ENCODE results near the gene MICALL2. TPM values are rescaled to one million over a fixed set of nuclear protein-coding genes. Genes with fewer than 3 reads are reported as not detected.

Gene MICALL2
- total RNA-seq, 2 donors from 2014 or later, result 2.0 to 2.1 TPM

- H3K27ac Mint-ChIP-seq, result no peak overlapping the region
- DNase-seq (ENCODE audit: low spot score) (no peak), ATAC-seq (no peak)
- peaks cover 5 to 12% of the 10 kb centered on the region in 2 donors for H3K4me1 Mint-ChIP-seq (ENCODE audit: low read depth in 2 of 2)
- peaks cover 3% of the 10 kb centered on the region for H3K36me3 Mint-ChIP-seq
- no peaks in the 10 kb centered on the region for H3K9me3 Mint-ChIP-seq
- H3K4me3 Mint-ChIP-seq, result no peak overlapping the region
- no peaks in the 10 kb centered on the region for H3K27me3 Mint-ChIP-seq
Measured at GRCh38 chr7:1497293-1497927, 38.1 kb upstream of the MICALL2 start.

GRCh38 chr7:1496531-1497292 is 37.4 kb upstream of the MICALL2 start:
- ATAC-seq (no peak), DNase-seq (ENCODE audit: low spot score) (no peak)
- H3K9me3 Mint-ChIP-seq, result no peaks in the 10 kb centered on the region
- H3K36me3 Mint-ChIP-seq, result peaks cover 6% of the 10 kb centered on the region
- H3K27ac Mint-ChIP-seq, result no peak overlapping the region
- H3K4me3 Mint-ChIP-seq, result no peak overlapping the region
- no peaks in the 10 kb centered on the region for H3K27me3 Mint-ChIP-seq
- H3K4me1 Mint-ChIP-seq (ENCODE audit: low read depth in 2 of 2), result peaks cover 0 to 5% of the 10 kb centered on the region in 2 donors

GRCh38 chr7:1495564-1496242 is 36.4 kb upstream of the MICALL2 start:
- DNase-seq (ENCODE audit: low spot score) (no peak), ATAC-seq (no peak)
- H3K36me3 Mint-ChIP-seq, result peaks cover 6% of the 10 kb centered on the region
- no peaks in the 10 kb centered on the region for H3K9me3 Mint-ChIP-seq
- peaks cover 0 to 3% of the 10 kb centered on the region in 2 donors for H3K4me1 Mint-ChIP-seq (ENCODE audit: low read depth in 2 of 2)
- H3K27me3 Mint-ChIP-seq, result no peaks in the 10 kb centered on the region
- no peak overlapping the region for H3K27ac Mint-ChIP-seq
- no peak overlapping the region for H3K4me3 Mint-ChIP-seq

DNA sequence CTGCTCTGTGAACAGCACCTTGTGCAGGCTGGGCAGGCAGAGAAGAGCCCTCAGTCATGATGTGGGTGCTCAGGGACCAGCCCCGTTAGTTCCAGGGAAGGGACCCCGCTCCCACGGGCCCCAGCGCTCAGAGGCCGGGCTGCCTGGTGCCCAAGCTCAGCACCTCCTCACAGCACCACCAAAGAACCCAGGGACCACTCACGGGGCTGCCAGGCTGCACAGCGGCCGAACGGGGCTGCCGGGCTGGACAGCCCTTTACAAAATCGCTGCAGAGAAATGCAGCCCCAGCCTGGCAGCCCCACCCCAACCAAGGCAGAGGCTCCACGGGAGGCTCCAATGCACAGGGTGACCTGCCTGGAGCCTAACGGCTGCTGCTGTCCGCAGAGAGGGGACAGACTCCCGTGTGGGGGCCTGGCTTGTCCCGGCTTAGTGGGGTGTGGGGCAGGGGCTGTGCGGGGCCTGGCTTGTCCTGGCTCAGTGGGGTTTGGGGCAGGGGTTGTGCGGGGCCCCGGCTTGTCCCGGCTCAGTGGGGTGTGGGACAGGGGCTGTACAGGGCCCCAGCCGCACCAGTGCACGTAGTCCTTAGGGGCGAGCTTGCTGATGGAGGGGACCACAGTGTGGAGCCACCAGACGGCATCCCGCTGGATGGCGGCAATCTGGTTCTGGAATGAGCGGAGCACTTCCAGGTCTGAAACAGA is 35.7 kb upstream of the MICALL2 start:
- no peaks in the 10 kb centered on the region for H3K4me1 Mint-ChIP-seq (ENCODE audit: low read depth in 2 of 2)
- H3K4me3 Mint-ChIP-seq, result no peak overlapping the region
- ATAC-seq (no peak), DNase-seq (ENCODE audit: low spot score) (no peak)
- no peaks in the 10 kb centered on the region for H3K9me3 Mint-ChIP-seq
- H3K36me3 Mint-ChIP-seq, result peaks cover 6% of the 10 kb centered on the region
- H3K27me3 Mint-ChIP-seq, result no peaks in the 10 kb centered on the region
- H3K27ac Mint-ChIP-seq, result no peak overlapping the region

- ATAC-seq (no peak), DNase-seq (ENCODE audit: low spot score) (no peak)
- Mint-ChIP-seq H3K36me3 (peaks cover 6% of the 10 kb centered on the region), H3K27me3 (no peaks in the 10 kb centered on the region), H3K9me3 (no peaks in the 10 kb centered on the region), H3K27ac (no peak overlapping the region), H3K4me3 (no peak overlapping the region), H3K4me1 (ENCODE audit: low read depth in 2 of 2) (no peaks in the 10 kb centered on the region)
Measured at GRCh38 chr7:1494447-1494846, 35.2 kb upstream of the MICALL2 start.

- H3K9me3 Mint-ChIP-seq, result no peaks in the 10 kb centered on the region
- H3K36me3 Mint-ChIP-seq, result peaks cover 6% of the 10 kb centered on the region
- H3K27me3 Mint-ChIP-seq, result no peaks in the 10 kb centered on the region
- H3K4me3 Mint-ChIP-seq, result no peak overlapping the region
- peaks cover 0 to 1% of the 10 kb centered on the region in 2 donors for H3K4me1 Mint-ChIP-seq (ENCODE audit: low read depth in 2 of 2)
- H3K27ac Mint-ChIP-seq, result no peak overlapping the region
- ATAC-seq (no peak), DNase-seq (ENCODE audit: low spot score) (no peak)
Measured at GRCh38 chr7:1493571-1493970, 34.3 kb upstream of the MICALL2 start.

DNA sequence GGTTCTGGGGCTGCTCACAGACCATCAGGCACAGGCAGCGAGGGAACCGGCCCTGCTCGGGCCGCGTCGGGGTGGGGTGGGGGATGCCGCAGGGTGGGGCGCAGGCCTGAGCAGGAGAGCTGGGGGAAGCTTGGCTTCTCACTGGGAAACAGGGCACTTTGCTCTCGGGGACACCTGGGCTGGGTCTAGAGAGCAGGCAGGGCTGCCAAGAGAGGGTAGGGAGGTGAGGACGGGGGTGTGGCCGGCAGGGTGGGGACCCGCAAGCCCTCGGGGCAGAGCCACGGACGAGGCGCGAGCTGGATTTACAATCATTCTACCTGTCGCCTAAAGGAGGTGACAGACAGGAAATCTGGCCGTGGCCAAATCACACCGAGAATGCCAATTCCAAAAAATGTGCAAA is 33.9 kb upstream of the MICALL2 start:
- no peaks in the 10 kb centered on the region for H3K27me3 Mint-ChIP-seq
- H3K36me3 Mint-ChIP-seq, result peaks cover 6% of the 10 kb centered on the region
- peaks cover 0 to 6% of the 10 kb centered on the region in 2 donors for H3K4me1 Mint-ChIP-seq (ENCODE audit: low read depth in 2 of 2)
- no peak overlapping the region for H3K27ac Mint-ChIP-seq
- no peaks in the 10 kb centered on the region for H3K9me3 Mint-ChIP-seq
- no peak for ATAC-seq
- no peak for DNase-seq (ENCODE audit: low spot score)
- H3K4me3 Mint-ChIP-seq, result no peak overlapping the region

DNA sequence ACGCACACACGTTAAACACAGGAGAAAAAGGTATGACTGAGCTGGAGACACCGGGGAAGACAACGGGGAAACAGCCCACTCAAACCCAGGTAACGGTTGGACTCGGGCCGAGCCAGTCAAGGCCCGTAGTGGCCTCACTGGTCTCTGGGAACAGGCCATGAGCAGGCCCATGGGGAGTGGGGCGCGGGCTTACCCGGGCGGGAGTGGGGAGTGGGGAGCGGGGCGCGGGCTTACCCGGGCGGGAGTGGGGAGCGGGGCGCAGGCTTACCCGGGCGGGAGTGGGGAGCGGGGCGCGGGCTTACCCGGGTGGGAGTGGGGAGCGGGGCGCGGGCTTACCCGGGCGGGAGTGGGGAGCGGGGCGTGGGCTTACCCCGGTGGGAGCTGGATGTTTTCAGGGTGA is 33.4 kb upstream of the MICALL2 start:
- ATAC-seq (no peak), DNase-seq (ENCODE audit: low spot score) (no peak)
- no peak overlapping the region for H3K4me3 Mint-ChIP-seq
- peaks cover 6% of the 10 kb centered on the region for H3K36me3 Mint-ChIP-seq
- no peak overlapping the region for H3K27ac Mint-ChIP-seq
- H3K9me3 Mint-ChIP-seq, result no peaks in the 10 kb centered on the region
- peaks cover 0 to 6% of the 10 kb centered on the region in 2 donors for H3K4me1 Mint-ChIP-seq (ENCODE audit: low read depth in 2 of 2)
- no peaks in the 10 kb centered on the region for H3K27me3 Mint-ChIP-seq

DNA sequence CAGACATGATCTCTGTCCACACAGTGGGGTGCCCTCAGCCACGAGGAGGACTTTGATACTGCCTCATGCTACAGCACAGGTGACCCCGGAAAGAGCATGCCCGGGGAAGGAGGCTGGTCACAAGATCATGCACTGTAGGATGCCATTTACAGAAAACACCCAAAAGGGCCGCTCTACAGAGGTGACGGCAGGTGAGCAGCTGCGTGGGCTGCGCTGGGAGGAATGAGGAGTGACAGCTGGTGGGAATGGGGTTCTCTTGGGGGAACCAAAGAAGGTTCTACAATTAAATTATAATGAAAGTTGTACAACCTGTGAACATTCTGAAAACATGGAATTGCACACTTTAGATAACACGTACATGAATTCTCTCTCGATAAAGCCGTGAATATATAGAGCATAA is 33.0 kb upstream of the MICALL2 start:
- ATAC-seq (no peak), DNase-seq (ENCODE audit: low spot score) (no peak)
- Mint-ChIP-seq H3K27ac (no peak overlapping the region), H3K4me3 (no peak overlapping the region), H3K36me3 (peaks cover 6% of the 10 kb centered on the region), H3K4me1 (ENCODE audit: low read depth in 2 of 2) (peaks cover 0 to 6% of the 10 kb centered on the region in 2 donors), H3K27me3 (no peaks in the 10 kb centered on the region), H3K9me3 (no peaks in the 10 kb centered on the region)

DNA sequence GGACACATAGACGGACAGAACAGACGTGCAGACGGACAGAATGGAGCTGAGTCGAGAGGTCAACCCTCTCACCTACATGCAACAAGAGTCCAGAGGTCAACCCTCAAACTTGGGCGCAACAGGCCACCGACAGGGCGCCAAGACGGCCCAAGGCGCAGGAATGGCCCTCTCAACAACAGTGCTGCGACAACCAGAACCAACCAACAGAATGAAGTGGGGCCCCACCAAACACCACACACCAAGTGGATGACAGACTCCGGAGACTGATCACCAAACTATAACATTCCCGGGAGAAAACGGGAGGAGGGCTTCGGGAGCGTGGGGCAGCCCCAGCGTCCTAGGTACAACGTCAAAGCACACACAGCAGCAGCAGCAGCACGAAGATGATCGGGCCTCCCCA is 31.6 kb upstream of the MICALL2 start:
- ATAC-seq (no peak), DNase-seq (ENCODE audit: low spot score) (no peak)
- Mint-ChIP-seq H3K4me1 (ENCODE audit: low read depth in 2 of 2) (peaks cover 0 to 6% of the 10 kb centered on the region in 2 donors), H3K36me3 (peaks cover 6% of the 10 kb centered on the region), H3K4me3 (no peak overlapping the region), H3K27ac (no peak overlapping the region), H3K9me3 (no peaks in the 10 kb centered on the region), H3K27me3 (no peaks in the 10 kb centered on the region)

GRCh38 chr7:1489336-1489735 is 30.1 kb upstream of the MICALL2 start:
- ATAC-seq, result no peak
- H3K27ac Mint-ChIP-seq, result no peak overlapping the region
- DNase-seq (ENCODE audit: low spot score), result no peak
- peaks cover 0 to 6% of the 10 kb centered on the region in 2 donors for H3K4me1 Mint-ChIP-seq (ENCODE audit: low read depth in 2 of 2)
- peaks cover 6% of the 10 kb centered on the region for H3K36me3 Mint-ChIP-seq
- no peaks in the 10 kb centered on the region for H3K27me3 Mint-ChIP-seq
- H3K4me3 Mint-ChIP-seq, result no peak overlapping the region
- no peaks in the 10 kb centered on the region for H3K9me3 Mint-ChIP-seq

DNA sequence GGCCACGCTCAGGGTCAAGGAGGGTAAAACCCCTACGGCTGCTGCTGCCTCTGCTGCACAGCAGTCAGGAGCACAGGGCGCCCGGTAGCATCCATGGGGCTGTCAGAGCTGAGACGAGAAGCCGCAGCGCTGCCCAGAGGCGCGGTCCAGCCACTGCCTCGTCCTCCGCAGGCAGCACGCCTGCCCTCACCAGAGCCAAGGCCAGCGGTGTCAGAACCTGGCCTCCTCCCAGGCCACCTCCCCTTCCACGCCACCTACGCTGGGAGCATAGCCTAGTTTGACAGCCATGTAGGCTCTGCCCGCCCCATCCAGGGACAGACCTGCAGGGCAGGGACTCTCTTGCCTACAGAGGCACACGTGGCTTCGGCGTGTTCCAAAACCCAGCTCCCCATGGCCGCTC is 28.7 kb upstream of the MICALL2 start:
- H3K36me3 Mint-ChIP-seq, result peaks cover 6% of the 10 kb centered on the region
- ATAC-seq (peak in 1 of 2 donors; percentile 4), DNase-seq (ENCODE audit: low spot score) (no peak)
- no peak overlapping the region for H3K4me3 Mint-ChIP-seq
- no peak overlapping the region for H3K27ac Mint-ChIP-seq
- H3K4me1 Mint-ChIP-seq (ENCODE audit: low read depth in 2 of 2), result peaks cover 0 to 6% of the 10 kb centered on the region in 2 donors
- no peaks in the 10 kb centered on the region for H3K27me3 Mint-ChIP-seq
- H3K9me3 Mint-ChIP-seq, result no peaks in the 10 kb centered on the region

DNA sequence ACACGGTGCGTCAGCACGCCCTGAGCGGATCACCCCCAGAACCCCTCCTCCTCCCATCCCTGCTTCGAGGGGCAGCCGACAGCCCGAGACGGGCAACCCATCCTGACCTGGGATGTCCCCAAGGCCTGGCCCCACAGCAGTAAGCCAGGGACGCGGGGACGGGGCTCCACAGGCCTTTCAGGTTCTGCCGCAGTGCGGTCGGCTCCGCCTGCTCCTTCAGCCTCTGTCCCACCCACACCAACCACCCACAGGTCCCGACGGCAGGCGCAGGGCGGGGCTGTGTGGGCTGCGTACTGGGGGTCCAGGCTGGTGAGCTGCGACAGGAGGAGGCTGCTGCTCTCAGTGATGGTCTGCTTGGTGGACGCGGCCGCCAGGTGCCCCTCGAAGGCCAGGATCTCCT is 28.2 kb upstream of the MICALL2 start:
- Mint-ChIP-seq H3K36me3 (peaks cover 3% of the 10 kb centered on the region), H3K9me3 (no peaks in the 10 kb centered on the region), H3K4me1 (ENCODE audit: low read depth in 2 of 2) (peaks cover 0 to 6% of the 10 kb centered on the region in 2 donors), H3K27me3 (no peaks in the 10 kb centered on the region), H3K4me3 (no peak overlapping the region), H3K27ac (no peak overlapping the region)
- DNase-seq (ENCODE audit: low spot score) (no peak), ATAC-seq (no peak)

DNA sequence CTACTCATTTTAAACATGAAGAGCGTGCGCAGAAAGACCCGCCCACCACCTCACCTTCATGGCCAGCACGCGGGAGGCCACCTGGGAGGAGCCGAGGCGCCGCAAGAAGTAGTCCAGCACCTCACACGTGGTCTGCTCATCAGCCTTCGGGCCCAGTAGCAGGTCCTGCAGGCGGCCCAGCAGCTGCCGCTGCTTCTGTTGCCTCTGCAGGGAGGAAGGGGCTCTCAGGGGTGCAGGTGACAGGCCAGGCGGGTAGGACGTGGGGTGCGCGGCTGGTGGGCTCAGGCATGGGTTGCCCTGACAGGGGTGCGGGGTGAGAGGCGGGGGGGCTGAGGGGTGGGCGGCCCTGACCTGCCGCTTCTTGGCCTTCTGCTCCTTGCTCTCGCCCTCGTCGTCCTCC is 27.3 kb upstream of the MICALL2 start:
- no peaks in the 10 kb centered on the region for H3K9me3 Mint-ChIP-seq
- H3K36me3 Mint-ChIP-seq, result no peaks in the 10 kb centered on the region
- no peak for ATAC-seq
- peaks cover 0 to 6% of the 10 kb centered on the region in 2 donors for H3K4me1 Mint-ChIP-seq (ENCODE audit: low read depth in 2 of 2)
- no peaks in the 10 kb centered on the region for H3K27me3 Mint-ChIP-seq
- H3K4me3 Mint-ChIP-seq, result no peak overlapping the region
- H3K27ac Mint-ChIP-seq, result no peak overlapping the region
- DNase-seq (ENCODE audit: low spot score), result no peak
